Liver (tissue), 9 donors: ENCODE data around the gene CIITA. TPM values are rescaled to one million over a fixed set of nuclear protein-coding genes. Genes with fewer than 3 reads are reported as not detected.
A peak's percentile ranks its signal among the peaks of the same experiment; 100 is the strongest.

Experiments
- DNase-seq: peaks from one replicate; pipeline ENCODE4 v3.0.0-alpha.2; 2017; ENCODE audit warnings: low spot score
- H3K27ac ChIP-seq, 2 donors: one replicate each; pipeline ENCODE4 v1.7.0; 2013; ENCODE audit warnings: inconsistent platforms in 2 of 2, low read length in 2 of 2, control low read depth in 1 of 2, low read depth in 1 of 2, mild to moderate bottlenecking in 1 of 2
- H3K27me3 ChIP-seq, 4 donors: one replicate each; pipeline versions ENCODE4 v1.6.1 to v1.7.0; 2013; ENCODE audit warnings: low read length in 3 of 4, inconsistent platforms in 1 of 4, mild to moderate bottlenecking in 1 of 4, moderate library complexity in 1 of 4; ENCODE audit not compliant: control insufficient read depth in 4 of 4, insufficient read depth in 4 of 4
- H3K36me3 ChIP-seq, 4 donors: one replicate each; pipeline versions ENCODE4 v1.6.1 to v1.7.0; 2013; ENCODE audit warnings: low read length in 3 of 4, mild to moderate bottlenecking in 3 of 4, low read depth in 1 of 4, moderate library complexity in 1 of 4; ENCODE audit not compliant: control insufficient read depth in 4 of 4, insufficient read depth in 3 of 4
- H3K4me1 ChIP-seq, 4 donors: one replicate each; pipeline versions ENCODE4 v1.6.1 to v1.7.0; 2013; ENCODE audit warnings: low read length in 3 of 4, mild to moderate bottlenecking in 3 of 4, moderate library complexity in 1 of 4; ENCODE audit not compliant: control insufficient read depth in 4 of 4, insufficient read depth in 4 of 4
- H3K4me3 ChIP-seq, 3 donors: one replicate each; pipeline versions ENCODE4 v1.6.1 to v1.7.0; 2013; ENCODE audit warnings: low read length in 3 of 3, control low read depth in 1 of 3, low read depth in 1 of 3, mild to moderate bottlenecking in 1 of 3
- H3K9ac ChIP-seq, 2 donors: one replicate each; pipeline ENCODE4 v1.7.0; 2013; ENCODE audit warnings: low read length in 2 of 2, mild to moderate bottlenecking in 2 of 2, moderate library complexity in 2 of 2, control low read depth in 1 of 2, low read depth in 1 of 2
- H3K9me3 ChIP-seq, 4 donors: one replicate each; pipeline versions ENCODE4 v1.6.1 to v1.7.0; 2013; ENCODE audit warnings: low read length in 3 of 4; ENCODE audit not compliant: control insufficient read depth in 4 of 4
- EGR1 ChIP-seq, 2 donors: IDR thresholded peaks; 2 replicates each; pipeline ENCODE4 v1.6.1; 2016 to 2018; ENCODE audit warnings: antibody characterized with exemption in 2 of 2, low read depth in 2 of 2
- FOXA1 ChIP-seq: IDR thresholded peaks from 2 replicates; pipeline ENCODE4 v1.6.1; 2016; ENCODE audit warnings: antibody characterized with exemption
- GABPA ChIP-seq, 2 donors: IDR thresholded peaks in 1 of 2; conservative IDR thresholded peaks in 1 of 2; 2 replicates each; pipeline ENCODE4 v1.6.1; 2016; ENCODE audit warnings: antibody characterized with exemption in 2 of 2, mild to moderate bottlenecking in 1 of 2, moderate library complexity in 1 of 2
- HNF4A ChIP-seq, 2 donors: conservative IDR thresholded peaks; 2 replicates each; pipeline ENCODE4 v1.6.1; 2016; ENCODE audit warnings: antibody characterized with exemption in 2 of 2, mild to moderate bottlenecking in 2 of 2
- HNF4G ChIP-seq: IDR thresholded peaks from 2 replicates; pipeline ENCODE4 v1.6.1; 2016; ENCODE audit warnings: antibody characterized with exemption
- JUND ChIP-seq, 2 donors: IDR thresholded peaks; 2 replicates each; pipeline ENCODE4 v1.6.1; 2016; ENCODE audit warnings: antibody characterized with exemption in 2 of 2
- NR2F2 ChIP-seq: IDR thresholded peaks from 2 replicates; pipeline ENCODE4 v1.6.1; 2016; ENCODE audit warnings: antibody characterized with exemption
- RAD21 ChIP-seq, 2 donors: IDR thresholded peaks; 2 replicates each; pipeline ENCODE4 v1.6.1; 2016; ENCODE audit warnings: antibody characterized with exemption in 2 of 2, mild to moderate bottlenecking in 2 of 2
- RXRA ChIP-seq, 2 donors: IDR thresholded peaks; 2 replicates each; pipeline ENCODE4 v1.6.1; 2017 to 2018; ENCODE audit warnings: antibody characterized with exemption in 2 of 2, mild to moderate bottlenecking in 1 of 2
- SP1 ChIP-seq: IDR thresholded peaks from 2 replicates; pipeline ENCODE4 v1.6.1; 2018; ENCODE audit warnings: antibody characterized with exemption, mild to moderate bottlenecking
- TAF1 ChIP-seq: conservative IDR thresholded peaks from 2 replicates; pipeline ENCODE4 v1.6.1; 2016; ENCODE audit warnings: antibody characterized with exemption, mild to moderate bottlenecking
- YY1 ChIP-seq: IDR thresholded peaks from 2 replicates; pipeline ENCODE4 v1.6.1; 2016; ENCODE audit warnings: antibody characterized with exemption, mild to moderate bottlenecking
- WGBS: extraction: QIAGEN DNeasy Blood & Tissue Kit; methylation state at CpG from one replicate; pipeline ENCODE4 v1.1.7; 2013; 5-methylcytosine and 5-hydroxymethylcytosine counted together
- polyA plus RNA-seq, 2 donors: library from polyadenylated mRNA; stranded (reverse) in 1 of 2; unstranded in 1 of 2; fragments of 200-250 nt in 1 of 2; fragments of >200 nt in 1 of 2; fragmentation: Nextera tagmentation in 1 of 2; extraction: Ambion mirVana in 1 of 2; gene quantifications; one replicate each; pipeline versions ENCODE4 v1.2.1 to v1.2.3, GENCODE V29; 2013 to 2015
- total RNA-seq, 2 donors: library from RNA; depleted of rRNA; stranded (reverse); fragments of >200 nt; gene quantifications; one replicate each; pipeline ENCODE4 v1.2.3, GENCODE V29; 2014
- TF ChIP-seq, protein P1 (sequence below): IDR thresholded peaks from 2 replicates; pipeline ENCODE4 v1.6.1; 2016; ENCODE audit warnings: antibody characterized with exemption
- TF ChIP-seq, protein P2 (sequence below): IDR thresholded peaks from 2 replicates; pipeline ENCODE4 v1.6.1; 2016; ENCODE audit warnings: antibody characterized with exemption
- TF ChIP-seq, protein P3 (sequence below): IDR thresholded peaks from 2 replicates; pipeline ENCODE4 v1.6.1; 2016; ENCODE audit warnings: antibody characterized with exemption, mild to moderate bottlenecking
- TF ChIP-seq, protein P4 (sequence below): IDR thresholded peaks from 2 replicates; pipeline ENCODE4 v1.6.1; 2016; ENCODE audit warnings: antibody characterized with exemption
- donor health status: healthy.
- donor health status: healthy.
- donor health status: healthy.
- donor health status: healthy.
- donor health status: healthy.

CIITA gene
- total and polyA plus RNA-seq, 4 donors = 1.6 to 4.2 (median 2.2) TPM

DNA sequence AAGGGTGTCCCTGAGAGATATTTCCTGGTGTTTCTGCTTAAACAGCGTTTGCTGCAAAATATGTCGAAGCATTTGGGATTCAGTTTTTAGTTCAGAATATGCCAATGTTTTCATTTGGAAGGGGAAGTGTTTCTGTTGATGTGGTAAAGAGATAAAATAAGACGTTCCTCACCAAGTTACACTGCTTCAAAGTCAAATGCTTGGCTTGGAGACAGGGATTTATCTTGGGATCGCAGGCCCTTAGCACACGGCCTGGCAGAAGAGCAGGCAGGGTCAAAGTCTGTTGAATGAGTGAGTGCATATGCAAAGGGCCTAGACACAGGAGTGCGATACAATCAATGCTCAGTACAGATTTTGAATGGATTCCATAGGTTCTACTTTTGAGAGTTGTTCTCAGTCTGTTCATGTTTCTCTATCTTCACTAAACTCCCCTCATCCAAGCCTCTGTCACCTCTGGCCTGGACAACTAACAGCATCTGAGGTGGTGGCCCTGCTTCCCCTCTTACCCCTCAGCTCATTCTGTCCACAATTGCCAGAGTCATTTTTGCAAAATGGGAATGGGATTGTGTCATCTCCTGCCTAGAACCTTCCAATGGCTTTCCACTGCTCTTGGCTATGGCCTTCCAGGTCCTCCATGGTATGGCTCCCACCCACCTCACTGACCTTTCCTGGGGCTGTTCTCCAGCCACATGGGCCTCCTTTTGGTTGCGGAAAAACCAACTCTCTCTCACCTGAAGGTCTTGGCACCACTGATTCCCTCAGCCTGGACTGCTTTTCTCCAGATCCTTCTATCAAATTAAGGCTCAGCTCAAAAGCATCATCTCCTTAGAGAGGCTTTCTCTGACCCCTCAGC, 62.0 kb downstream of the CIITA start:
- Histone ChIP-seq H3K4me1 (peaks cover 15 to 89% (median 80%) of the 10 kb centered on the region in 4 donors), H3K27me3 (no peaks in the 10 kb centered on the region), H3K9ac (peak overlapping the region in 1 of 2 donors; percentile 11), H3K4me3 (peak overlapping the region; percentile 12 to 79 (median 74)), H3K36me3 (no peaks in the 10 kb centered on the region), H3K9me3 (no peaks in the 10 kb centered on the region), H3K27ac (peak overlapping the region; percentile 4 to 79)
- DNase-seq = no peak
- WGBS = 35% methylated on average over 7 of the region's 7 CpGs
- TF ChIP-seq HNF4A (conservative IDR thresholded peaks at IDR 0.05) (peak; percentile 86 to 88), SP1 (peak; percentile 56), YY1 (peak; percentile 55), FOXA1 (no peak), EGR1 (IDR thresholded peaks at IDR 0.05; ENCODE audit: low read depth in 2 of 2) (no peak), TAF1 (no peak), JUND (IDR thresholded peaks at IDR 0.05) (peak in 1 of 2 donors; percentile 57), HNF4G (peak; percentile 75), RXRA (IDR thresholded peaks at IDR 0.05) (peak; percentile 28 to 64), RAD21 (IDR thresholded peaks at IDR 0.05) (no peak)
- TF ChIP-seq, protein P1, sequence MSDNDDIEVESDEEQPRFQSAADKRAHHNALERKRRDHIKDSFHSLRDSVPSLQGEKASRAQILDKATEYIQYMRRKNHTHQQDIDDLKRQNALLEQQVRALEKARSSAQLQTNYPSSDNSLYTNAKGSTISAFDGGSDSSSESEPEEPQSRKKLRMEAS = peak; percentile 51
- TF ChIP-seq, protein P2, sequence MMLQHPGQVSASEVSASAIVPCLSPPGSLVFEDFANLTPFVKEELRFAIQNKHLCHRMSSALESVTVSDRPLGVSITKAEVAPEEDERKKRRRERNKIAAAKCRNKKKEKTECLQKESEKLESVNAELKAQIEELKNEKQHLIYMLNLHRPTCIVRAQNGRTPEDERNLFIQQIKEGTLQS = no peak
- TF ChIP-seq, protein P3, sequence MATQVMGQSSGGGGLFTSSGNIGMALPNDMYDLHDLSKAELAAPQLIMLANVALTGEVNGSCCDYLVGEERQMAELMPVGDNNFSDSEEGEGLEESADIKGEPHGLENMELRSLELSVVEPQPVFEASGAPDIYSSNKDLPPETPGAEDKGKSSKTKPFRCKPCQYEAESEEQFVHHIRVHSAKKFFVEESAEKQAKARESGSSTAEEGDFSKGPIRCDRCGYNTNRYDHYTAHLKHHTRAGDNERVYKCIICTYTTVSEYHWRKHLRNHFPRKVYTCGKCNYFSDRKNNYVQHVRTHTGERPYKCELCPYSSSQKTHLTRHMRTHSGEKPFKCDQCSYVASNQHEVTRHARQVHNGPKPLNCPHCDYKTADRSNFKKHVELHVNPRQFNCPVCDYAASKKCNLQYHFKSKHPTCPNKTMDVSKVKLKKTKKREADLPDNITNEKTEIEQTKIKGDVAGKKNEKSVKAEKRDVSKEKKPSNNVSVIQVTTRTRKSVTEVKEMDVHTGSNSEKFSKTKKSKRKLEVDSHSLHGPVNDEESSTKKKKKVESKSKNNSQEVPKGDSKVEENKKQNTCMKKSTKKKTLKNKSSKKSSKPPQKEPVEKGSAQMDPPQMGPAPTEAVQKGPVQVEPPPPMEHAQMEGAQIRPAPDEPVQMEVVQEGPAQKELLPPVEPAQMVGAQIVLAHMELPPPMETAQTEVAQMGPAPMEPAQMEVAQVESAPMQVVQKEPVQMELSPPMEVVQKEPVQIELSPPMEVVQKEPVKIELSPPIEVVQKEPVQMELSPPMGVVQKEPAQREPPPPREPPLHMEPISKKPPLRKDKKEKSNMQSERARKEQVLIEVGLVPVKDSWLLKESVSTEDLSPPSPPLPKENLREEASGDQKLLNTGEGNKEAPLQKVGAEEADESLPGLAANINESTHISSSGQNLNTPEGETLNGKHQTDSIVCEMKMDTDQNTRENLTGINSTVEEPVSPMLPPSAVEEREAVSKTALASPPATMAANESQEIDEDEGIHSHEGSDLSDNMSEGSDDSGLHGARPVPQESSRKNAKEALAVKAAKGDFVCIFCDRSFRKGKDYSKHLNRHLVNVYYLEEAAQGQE = peak; percentile 64

DNA sequence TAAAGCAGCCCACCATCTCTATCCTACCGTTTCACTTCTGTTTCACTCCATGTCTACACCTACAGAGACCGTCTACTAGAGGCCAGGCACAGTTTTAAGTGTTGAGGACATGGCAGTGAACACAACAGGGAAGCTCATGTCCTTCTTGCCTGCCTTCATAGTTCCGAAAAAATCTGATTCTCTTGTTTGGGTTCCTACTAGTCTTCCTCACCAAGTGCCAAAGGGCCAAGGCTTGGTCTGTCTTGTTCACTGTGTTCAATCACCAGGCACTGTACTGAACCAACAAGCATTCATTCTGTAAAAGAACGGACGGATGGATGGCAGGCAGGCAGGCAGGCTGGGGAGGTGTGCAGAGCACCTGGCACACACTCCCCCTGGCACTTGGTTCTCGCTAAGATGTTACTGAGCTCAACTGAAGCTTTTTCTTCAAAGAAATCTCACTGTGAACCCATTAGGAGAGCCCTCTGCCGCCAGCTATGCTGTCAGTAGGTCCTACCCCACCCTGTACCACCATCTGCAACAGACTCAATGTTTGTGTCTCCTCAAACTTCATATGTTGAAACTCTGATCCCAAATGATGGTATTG, 62.7 kb downstream of the CIITA start:
- peaks cover 15 to 84% (median 76%) of the 10 kb centered on the region in 4 donors for H3K4me1 ChIP-seq
- DNase-seq = no peak
- H3K36me3 ChIP-seq = no peaks in the 10 kb centered on the region
- H3K9me3 ChIP-seq = no peaks in the 10 kb centered on the region
- H3K9ac ChIP-seq = peak overlapping the region in 1 of 2 donors; percentile 95
- 69% methylated on average over 7 of the region's 7 CpGs for WGBS
- peak overlapping the region; percentile 74 to 87 (median 79) for H3K4me3 ChIP-seq
- H3K27ac ChIP-seq = peak overlapping the region; percentile 49 to 79
- H3K27me3 ChIP-seq = no peaks in the 10 kb centered on the region
- no peak for TF ChIP-seq GABPA (IDR thresholded peaks at IDR 0.05 in 1 of 2, conservative IDR thresholded peaks at IDR 0.05 in 1 of 2)
- no peak for TF ChIP-seq HNF4A (conservative IDR thresholded peaks at IDR 0.05)
- TF ChIP-seq, protein P3 = no peak
- TF ChIP-seq HNF4G = no peak
- TF ChIP-seq, protein P2 = no peak
- TF ChIP-seq TAF1 = no peak
- no peak for TF ChIP-seq RXRA (IDR thresholded peaks at IDR 0.05)
- no peak for TF ChIP-seq EGR1 (IDR thresholded peaks at IDR 0.05; ENCODE audit: low read depth in 2 of 2)
- TF ChIP-seq, protein P4, sequence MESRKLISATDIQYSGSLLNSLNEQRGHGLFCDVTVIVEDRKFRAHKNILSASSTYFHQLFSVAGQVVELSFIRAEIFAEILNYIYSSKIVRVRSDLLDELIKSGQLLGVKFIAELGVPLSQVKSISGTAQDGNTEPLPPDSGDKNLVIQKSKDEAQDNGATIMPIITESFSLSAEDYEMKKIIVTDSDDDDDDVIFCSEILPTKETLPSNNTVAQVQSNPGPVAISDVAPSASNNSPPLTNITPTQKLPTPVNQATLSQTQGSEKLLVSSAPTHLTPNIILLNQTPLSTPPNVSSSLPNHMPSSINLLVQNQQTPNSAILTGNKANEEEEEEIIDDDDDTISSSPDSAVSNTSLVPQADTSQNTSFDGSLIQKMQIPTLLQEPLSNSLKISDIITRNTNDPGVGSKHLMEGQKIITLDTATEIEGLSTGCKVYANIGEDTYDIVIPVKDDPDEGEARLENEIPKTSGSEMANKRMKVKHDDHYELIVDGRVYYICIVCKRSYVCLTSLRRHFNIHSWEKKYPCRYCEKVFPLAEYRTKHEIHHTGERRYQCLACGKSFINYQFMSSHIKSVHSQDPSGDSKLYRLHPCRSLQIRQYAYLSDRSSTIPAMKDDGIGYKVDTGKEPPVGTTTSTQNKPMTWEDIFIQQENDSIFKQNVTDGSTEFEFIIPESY = no peak
- no peak for TF ChIP-seq YY1
- TF ChIP-seq, protein P1 = no peak
- no peak for TF ChIP-seq JUND (IDR thresholded peaks at IDR 0.05)
- no peak for TF ChIP-seq RAD21 (IDR thresholded peaks at IDR 0.05)
- TF ChIP-seq NR2F2 = no peak
